HAP-1 (cell line): ENCODE results near the gene ZNF280B.
"Not testable (repeated sequence)": the region's sequence is repeated elsewhere in the genome, so short reads cannot be mapped to it uniquely, and the experiment has no call there.

Experiments used
- DNase-seq, 2 experiments: peaks; one replicate each; pipeline ENCODE4 v3.0.0-alpha.2; 2016 to 2020; ENCODE audit warnings: low spot score in 2 of 2
- H3K27me3 ChIP-seq: fragments of 250-450 bp; sonication (Bioruptor Pico); 2 replicates; pipeline ENCODE4 v1.5.1; 2020; ENCODE audit warnings: low read depth, mild to moderate bottlenecking, moderate library complexity
- H3K36me3 ChIP-seq: fragments of 250-450 bp; sonication (Bioruptor Pico); replicated peaks from 2 replicates; pipeline ENCODE4 v1.5.1; 2020; ENCODE audit warnings: mild to moderate bottlenecking
- H3K4me1 ChIP-seq: fragments of 250-450 bp; sonication (Bioruptor Pico); 2 replicates; pipeline ENCODE4 v1.5.1; 2020; ENCODE audit warnings: mild to moderate bottlenecking
- H3K4me3 ChIP-seq: fragments of 250-450 bp; sonication (Bioruptor Pico); 2 replicates; pipeline ENCODE4 v1.5.1; 2020; ENCODE audit warnings: mild to moderate bottlenecking, moderate library complexity
- H3K9me3 ChIP-seq: fragments of 250-450 bp; sonication (Bioruptor Pico); 2 replicates; pipeline ENCODE4 v1.5.1; 2020; ENCODE audit warnings: mild to moderate bottlenecking, moderate library complexity
- in situ Hi-C: fragments of 300-500 bp; cut with MboI; formaldehyde crosslinking; loops from 3 replicates; pipeline ENCODE4 v1.14.3; 2020; ENCODE audit warnings: low sequenced_read_pairs, inconsistent platforms, mixed read lengths

Gene ZNF280B

DNA sequence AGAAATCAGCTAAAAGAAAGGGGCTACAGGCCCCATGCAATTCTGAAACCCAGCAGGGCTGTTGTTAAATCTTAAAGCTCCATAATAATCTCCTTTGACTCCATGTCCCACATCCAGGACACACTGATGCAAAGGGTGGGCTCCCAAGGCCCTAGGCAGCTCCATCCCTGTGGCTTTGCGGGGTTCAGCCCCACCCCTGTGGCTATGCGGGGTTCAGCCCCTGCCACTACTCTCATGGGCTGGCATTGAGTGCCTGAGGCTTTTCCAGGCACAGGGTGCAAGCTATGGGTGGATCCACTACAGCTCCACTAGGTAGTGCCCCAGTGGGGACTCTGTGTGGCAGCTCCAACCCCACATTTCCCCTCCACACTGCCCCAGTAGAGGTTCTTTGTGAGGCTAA, 20.2 kb upstream of the ZNF280B start:
- no peak for DNase-seq
- H3K9me3 ChIP-seq, result no peaks in the 10 kb centered on the region
- H3K4me3 ChIP-seq, result no peak overlapping the region
- no peaks in the 10 kb centered on the region for H3K4me1 ChIP-seq
- H3K27me3 ChIP-seq, result no peaks in the 10 kb centered on the region; the same call in 1 of the 2 replicates
- H3K36me3 ChIP-seq, result no peaks in the 10 kb centered on the region
- in situ Hi-C loops, result no loop called here

DNA sequence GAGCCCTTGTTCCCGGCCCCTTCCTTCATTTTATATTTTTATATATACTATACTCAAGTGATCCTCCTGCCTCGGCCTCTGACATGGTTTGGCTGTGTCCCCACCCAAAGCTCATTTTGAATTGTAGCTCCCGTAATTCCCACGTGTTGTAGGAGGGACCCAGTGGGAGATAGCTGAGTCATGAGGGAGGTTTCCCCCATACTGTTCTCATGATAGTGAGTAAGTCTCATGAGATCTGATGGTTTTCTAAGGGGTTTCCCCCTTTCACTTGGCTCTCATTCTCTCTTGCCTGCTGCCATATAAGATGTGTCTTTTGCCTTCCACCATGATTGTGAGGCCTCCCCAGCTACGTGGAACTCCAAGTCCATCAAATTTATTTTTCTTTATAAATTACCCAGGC, 18.8 kb upstream of the ZNF280B start:
- no peak for DNase-seq
- in situ Hi-C loops, result no loop called here
- Histone ChIP-seq H3K36me3 (no peaks in the 10 kb centered on the region), H3K9me3 (no peaks in the 10 kb centered on the region), H3K4me1 (no peaks in the 10 kb centered on the region), H3K27me3 (no peaks in the 10 kb centered on the region; the same call in 1 of the 2 replicates), H3K4me3 (no peak overlapping the region)

DNA sequence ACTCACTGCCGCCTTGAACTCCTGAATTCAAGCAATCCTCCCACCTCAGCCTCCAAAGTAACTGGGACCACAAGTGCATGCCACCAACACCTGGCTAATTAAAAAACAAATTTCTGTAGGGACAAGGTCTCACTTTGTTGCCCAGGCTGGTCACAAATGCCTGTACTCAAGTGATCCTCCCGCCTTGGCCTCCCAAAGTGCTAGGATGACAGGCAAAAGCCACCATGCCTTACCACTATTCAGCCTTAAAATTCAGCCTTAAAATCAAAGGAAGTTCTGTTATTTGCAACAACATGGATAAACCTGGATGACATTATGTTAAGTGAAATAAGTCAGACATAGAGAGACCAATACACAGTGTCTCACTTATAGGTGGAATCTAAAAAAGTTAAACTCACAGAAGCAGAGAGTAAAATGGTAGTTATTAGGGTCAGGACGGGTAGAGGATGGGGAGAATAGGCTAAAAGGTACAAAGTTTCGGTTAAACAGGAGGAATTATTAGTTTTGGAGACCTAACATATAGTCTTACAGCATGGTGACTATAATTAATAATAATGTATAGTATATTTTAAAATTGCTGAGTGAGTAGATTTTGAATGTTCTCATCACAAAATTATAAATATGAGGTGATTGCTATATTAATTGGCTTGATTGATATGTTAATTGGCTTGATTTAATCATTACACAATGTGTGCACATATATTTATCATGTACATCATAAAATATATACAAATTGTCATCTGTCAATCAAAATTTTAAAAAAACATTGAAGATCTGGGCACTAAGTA, 17.8 kb upstream of the ZNF280B start:
- in situ Hi-C loops, result no loop called here
- H3K36me3 ChIP-seq, result no peaks in the 10 kb centered on the region
- H3K9me3 ChIP-seq, result no peaks in the 10 kb centered on the region
- no peak for DNase-seq
- no peaks in the 10 kb centered on the region; the same call in 1 of the 2 replicates for H3K27me3 ChIP-seq
- no peaks in the 10 kb centered on the region for H3K4me1 ChIP-seq
- H3K4me3 ChIP-seq, result no peak overlapping the region

DNA sequence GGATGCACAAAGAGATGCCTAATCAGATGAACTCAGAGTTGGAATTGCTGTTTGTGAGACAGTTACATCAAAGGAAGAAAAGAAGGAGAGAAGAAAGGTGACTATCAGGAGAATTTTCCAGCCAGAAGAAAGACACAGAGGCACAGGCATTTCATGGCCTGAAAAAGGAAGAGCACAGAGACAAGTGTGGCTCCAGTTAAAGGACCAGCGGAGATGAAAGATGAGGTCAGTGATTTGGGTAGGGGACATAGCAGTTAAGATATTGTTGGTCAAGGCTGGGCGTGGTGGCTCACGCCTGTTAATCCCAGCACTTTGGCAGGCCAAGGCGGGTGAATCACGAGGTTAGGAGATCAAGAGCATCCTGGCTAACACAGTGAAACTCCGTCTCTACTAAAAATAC, 15.0 kb upstream of the ZNF280B start:
- in situ Hi-C loops, result no loop called here
- DNase-seq, result no peak
- no peaks in the 10 kb centered on the region for H3K36me3 ChIP-seq
- no peaks in the 10 kb centered on the region for H3K9me3 ChIP-seq
- no peak overlapping the region for H3K4me3 ChIP-seq
- H3K4me1 ChIP-seq, result no peaks in the 10 kb centered on the region; the same call in 1 of the 2 replicates
- no peaks in the 10 kb centered on the region; the same call in 1 of the 2 replicates for H3K27me3 ChIP-seq

DNA sequence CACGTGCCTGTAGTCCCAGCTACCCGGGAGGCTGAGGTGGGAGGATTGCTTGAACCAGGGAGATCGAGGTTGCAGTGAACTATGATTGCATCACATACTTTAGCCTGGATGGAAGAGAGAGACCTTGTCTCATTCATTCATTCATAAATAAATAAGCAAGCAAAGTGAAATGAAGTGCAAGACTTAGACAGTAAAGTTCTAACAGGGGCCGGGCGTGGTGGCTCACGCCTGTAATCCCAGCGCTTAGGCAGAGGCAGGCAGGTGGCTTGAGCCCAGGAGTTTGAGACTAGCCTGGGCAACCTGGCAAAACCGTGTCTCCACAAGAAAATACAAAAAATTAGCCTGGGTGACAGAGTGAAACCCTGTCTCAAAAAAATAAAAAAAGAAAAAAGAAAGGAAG, 13.1 kb upstream of the ZNF280B start:
- in situ Hi-C loops, result no loop called here
- Histone ChIP-seq H3K4me3 (no peak overlapping the region), H3K27me3 (no peaks in the 10 kb centered on the region; the same call in 1 of the 2 replicates), H3K9me3 (no peaks in the 10 kb centered on the region), H3K36me3 (no peaks in the 10 kb centered on the region), H3K4me1 (no peaks in the 10 kb centered on the region; the same call in 1 of the 2 replicates)
- DNase-seq, result no peak

DNA sequence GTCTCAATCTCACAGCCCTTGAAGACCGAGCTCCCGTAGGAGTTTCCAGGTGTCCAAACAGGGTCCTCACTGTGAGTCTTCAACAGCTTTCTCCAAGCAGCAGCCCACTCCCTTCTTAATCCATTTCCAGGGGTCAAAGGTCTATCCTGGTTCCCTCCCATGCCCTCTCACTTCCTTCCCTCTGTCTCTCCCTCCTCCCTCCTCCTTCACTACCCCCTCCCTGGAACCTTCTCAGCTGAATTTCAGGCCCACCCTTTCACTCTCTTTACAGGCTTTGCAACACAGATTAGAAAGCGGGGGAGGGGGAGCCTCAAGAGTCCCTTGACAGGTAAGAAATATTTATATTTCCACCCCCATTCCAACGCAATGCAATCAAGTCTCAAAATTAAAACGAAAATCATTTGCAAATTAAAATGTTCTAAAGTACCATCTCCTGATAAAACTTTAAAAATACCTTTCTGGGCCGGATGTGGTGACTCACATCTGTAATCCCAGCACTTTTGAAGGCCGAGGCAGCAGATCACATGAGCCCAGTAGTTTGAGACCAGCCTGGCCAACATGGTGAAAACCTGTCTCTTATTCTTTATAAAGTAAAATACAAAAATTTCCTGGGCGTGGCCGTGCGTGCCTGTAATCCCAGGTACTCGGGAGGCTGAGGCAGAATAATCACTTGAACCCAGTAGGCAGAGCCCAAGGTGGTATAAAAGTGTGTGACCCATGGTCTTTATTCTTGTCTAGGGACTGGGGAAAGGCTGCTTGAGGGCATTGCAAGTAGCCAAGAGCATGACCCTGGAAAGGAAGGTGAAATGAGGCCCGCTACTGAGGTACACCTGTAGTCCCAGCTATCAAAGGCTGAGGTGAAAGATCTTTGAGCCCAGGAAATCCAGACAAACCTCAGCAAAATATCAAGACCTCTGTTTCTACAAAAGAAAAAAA, 12.4 kb upstream of the ZNF280B start:
- no peaks in the 10 kb centered on the region for H3K9me3 ChIP-seq
- no peak overlapping the region for H3K4me3 ChIP-seq
- DNase-seq, result no peak
- H3K36me3 ChIP-seq, result no peaks in the 10 kb centered on the region
- in situ Hi-C loops, result no loop called here
- no peaks in the 10 kb centered on the region; the same call in 1 of the 2 replicates for H3K27me3 ChIP-seq
- no peaks in the 10 kb centered on the region; the same call in 1 of the 2 replicates for H3K4me1 ChIP-seq

DNA sequence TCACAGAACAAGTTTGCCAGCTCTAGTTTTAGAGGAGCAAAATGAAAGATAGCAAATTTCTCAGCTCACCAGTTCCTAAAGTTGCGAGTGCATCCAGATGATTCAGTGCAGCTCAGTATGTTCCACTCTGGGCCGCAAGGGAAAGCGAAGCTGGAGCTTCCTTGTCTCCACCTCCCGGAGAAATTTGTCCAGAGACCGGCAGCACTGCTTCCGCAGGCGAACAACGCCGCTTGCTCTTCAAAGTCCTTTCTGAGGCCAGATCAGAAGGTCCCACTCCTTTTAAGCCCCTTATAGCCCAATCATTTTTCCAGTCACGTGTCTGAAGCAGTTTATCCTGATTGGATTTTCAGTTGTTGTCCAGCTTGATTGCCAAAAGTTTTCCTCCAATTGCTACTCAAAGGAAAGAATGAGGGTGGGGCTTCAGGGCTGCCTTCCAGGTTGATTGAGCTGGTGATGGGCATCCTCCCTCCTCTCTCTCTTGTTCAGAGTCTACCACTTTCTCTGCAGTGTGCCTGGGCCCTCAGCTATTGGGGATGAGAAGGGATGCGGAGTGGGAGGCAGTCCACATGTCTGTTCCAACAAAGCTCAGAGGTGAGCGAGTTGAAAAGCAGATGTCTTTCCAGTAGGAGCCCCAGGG, 11.6 kb upstream of the ZNF280B start, which contains the start of gene ZNF280A:
Gene ZNF280A, minus strand, starts transcription at position 251 of the 637 bp plus-strand sequence. CDS start 4,640 bp downstream, outside the sequence.
- no peaks in the 10 kb centered on the region for H3K36me3 ChIP-seq
- H3K27me3 ChIP-seq, result no peaks in the 10 kb centered on the region; the same call in 1 of the 2 replicates
- no peaks in the 10 kb centered on the region for H3K9me3 ChIP-seq
- no peak for DNase-seq
- no peak within 1 kb of the TSS for H3K4me3 ChIP-seq
- H3K4me1 ChIP-seq, result no peaks in the 10 kb centered on the region; the same call in 1 of the 2 replicates
- in situ Hi-C loops, result no loop called here

DNA sequence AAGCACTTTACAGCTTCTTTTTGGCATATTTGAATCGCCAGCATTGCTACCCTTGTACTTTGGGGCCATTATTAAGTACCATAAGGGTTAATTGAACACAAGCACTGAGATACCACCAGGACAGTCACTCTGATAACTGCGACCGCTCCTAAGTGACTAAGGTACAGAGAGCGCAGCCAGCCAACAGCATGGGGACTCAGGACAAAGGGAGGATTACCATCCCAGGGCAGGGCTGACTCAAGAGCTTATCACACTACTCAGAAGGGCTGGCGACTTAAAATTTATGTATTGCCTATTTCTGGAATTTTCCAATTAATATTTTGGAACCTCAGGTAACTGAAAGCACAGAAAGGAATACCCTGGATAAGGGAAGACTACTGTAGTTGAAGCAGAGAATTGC, 11.0 kb upstream of the ZNF280B start:
- no peaks in the 10 kb centered on the region; the same call in 1 of the 2 replicates for H3K4me1 ChIP-seq
- peak in 1 of 2 experiments; percentile 17 for DNase-seq
- no peaks in the 10 kb centered on the region for H3K36me3 ChIP-seq
- in situ Hi-C loops, result no loop called here
- no peaks in the 10 kb centered on the region for H3K9me3 ChIP-seq
- no peak overlapping the region for H3K4me3 ChIP-seq
- H3K27me3 ChIP-seq, result no peaks in the 10 kb centered on the region; the same call in 1 of the 2 replicates

DNA sequence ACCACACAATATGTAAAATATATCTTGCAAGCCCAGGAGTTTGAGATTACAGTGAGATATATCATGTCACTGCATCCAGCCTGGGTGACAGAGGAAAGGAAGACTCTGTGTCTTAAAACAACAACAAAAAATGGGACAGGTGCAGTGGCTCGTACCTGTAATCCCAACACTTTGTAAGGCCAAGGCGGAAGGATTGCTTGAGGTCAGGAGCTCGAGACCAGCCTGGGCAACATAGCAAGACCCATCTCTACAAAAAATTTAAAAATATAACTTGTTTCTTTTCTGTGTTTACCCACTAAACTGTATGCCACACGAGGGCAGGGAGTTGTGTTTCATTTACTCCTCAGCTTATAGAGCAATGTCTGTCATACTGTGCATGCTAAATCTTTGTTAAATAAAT, 8.4 kb upstream of the ZNF280B start:
- H3K4me1 ChIP-seq, result no peaks in the 10 kb centered on the region; the same call in 1 of the 2 replicates
- no peak overlapping the region for H3K4me3 ChIP-seq
- H3K9me3 ChIP-seq, result no peaks in the 10 kb centered on the region
- in situ Hi-C loops, result no loop called here
- no peak for DNase-seq
- no peaks in the 10 kb centered on the region for H3K36me3 ChIP-seq
- peaks cover 6% of the 10 kb centered on the region; the same call in 1 of the 2 replicates for H3K27me3 ChIP-seq

DNA sequence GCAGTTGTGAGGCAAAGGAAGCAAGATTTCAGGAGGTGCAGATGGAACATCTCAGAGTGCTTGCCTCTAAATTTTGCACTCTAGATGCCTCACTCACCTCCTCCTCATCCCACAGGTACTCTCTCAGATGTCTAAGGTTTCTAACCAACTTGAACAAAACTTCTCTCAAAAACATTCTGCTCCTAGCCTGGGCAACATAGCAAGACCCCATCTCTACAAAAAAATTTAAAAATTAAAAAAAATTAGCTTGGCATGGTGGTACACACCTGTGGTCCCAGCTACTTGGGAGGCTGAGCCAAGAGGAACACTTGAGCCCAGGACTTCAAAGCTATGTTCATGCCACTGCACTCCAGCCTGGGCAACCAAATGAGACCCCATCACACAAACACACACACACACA, 7.3 kb upstream of the ZNF280B start:
- Histone ChIP-seq H3K27me3 (peaks cover 6% of the 10 kb centered on the region; the same call in 1 of the 2 replicates), H3K9me3 (no peaks in the 10 kb centered on the region), H3K4me1 (no peaks in the 10 kb centered on the region; the same call in 1 of the 2 replicates), H3K4me3 (no peak overlapping the region), H3K36me3 (no peaks in the 10 kb centered on the region)
- no peak for DNase-seq
- in situ Hi-C loops, result no loop called here

DNA sequence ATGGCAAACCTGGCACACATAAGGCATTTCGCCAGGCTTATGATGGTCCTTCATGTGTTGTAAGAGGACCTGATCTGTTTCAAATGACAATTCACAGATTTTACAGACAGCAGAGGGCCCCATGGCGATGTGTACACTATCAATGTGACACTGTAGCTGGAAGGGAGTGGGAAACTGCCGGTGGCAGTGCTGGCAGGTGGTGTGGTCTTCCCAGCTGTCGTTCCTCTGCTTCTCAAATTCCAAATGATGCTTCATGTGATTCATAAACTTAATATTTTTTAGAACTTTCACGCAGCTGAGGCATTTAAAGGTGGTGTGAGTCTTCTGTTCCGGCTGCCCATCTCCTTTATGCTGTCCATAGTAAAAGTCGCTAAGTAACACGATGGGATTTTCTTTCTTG, 5.9 kb upstream of the ZNF280B start:
- in situ Hi-C loops, DNase-seq: not testable (repeated sequence)

DNA sequence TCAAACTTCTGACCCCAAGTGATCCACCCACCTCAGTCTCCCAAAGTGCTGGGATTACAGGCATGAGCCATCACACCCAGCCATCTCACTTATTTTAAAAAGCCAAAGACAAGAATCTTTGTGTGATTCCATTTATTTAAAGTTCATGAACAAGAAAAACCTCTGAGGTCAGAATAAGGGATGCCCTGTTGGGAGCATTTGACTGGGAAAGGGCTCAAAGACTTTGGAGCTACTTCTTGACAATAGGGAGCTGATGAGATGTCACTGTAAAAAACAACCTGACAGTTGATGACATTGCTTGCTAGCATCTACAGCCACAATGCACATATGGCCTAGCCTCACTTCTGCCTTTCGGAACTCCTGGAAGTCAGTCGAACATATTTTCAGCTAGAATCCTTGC, 5.1 kb upstream of the ZNF280B start:
- Histone ChIP-seq H3K9me3 (peaks cover 4% of the 10 kb centered on the region; the same call in 1 of the 2 replicates), H3K4me1 (peaks cover 3% of the 10 kb centered on the region; the same call in 1 of the 2 replicates), H3K4me3 (no peak overlapping the region), H3K27me3 (peaks cover 6% of the 10 kb centered on the region; the same call in 1 of the 2 replicates), H3K36me3 (no peaks in the 10 kb centered on the region)
- in situ Hi-C loops, result no loop called here
- DNase-seq, result no peak

More for the DNA sequence above, 5.9 kb upstream of the ZNF280B start:
- H3K9me3 ChIP-seq, H3K27me3 ChIP-seq, H3K4me1 ChIP-seq, H3K4me3 ChIP-seq, H3K36me3 ChIP-seq: not testable (repeated sequence)

DNA sequence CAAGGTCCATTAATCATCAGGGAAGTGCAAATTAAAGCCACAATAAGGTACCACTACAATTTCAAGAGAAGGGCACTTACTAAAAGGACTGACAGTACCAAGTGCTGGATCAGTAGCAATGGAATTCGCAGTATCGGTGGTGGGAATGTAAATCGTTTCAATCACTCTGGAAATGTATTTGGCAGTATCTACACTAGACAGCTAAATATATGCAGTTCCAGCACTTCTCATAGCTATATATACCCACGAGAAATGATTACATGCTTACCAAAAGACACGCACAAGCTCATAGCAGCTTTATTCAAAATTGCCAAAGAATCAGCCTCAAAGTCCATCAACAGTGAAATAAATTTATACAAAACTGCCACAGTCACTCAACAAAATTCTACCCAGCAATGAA, 4.4 kb upstream of the ZNF280B start:
- Histone ChIP-seq H3K27me3 (peaks cover 6% of the 10 kb centered on the region; the same call in 1 of the 2 replicates), H3K4me3 (no peak overlapping the region), H3K9me3 (peaks cover 4% of the 10 kb centered on the region; the same call in 1 of the 2 replicates), H3K4me1 (peaks cover 3% of the 10 kb centered on the region; the same call in 1 of the 2 replicates), H3K36me3 (no peaks in the 10 kb centered on the region)
- in situ Hi-C loops, result no loop called here
- no peak for DNase-seq
